ENCODE data around the gene C14orf132.

DNA sequence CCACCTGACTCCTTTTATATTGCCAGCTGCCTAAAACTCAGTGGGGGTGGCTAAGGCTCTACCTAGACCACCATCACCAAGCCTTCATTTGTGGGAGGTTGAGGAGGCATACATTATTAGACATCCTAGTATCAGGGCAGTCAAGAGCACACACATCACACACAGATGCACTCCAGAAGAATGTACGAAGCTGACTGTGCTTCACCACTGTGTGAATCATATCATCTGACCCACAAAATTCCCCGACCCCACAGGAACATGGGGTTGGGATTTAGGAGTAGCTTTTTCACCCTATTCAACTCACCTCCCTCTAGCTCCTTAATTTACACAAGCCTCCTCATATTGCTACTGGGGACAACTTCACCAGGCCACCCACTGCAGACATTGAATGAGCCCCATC, 100.7 kb downstream of the C14orf132 start:
- no peak for TF ChIP-seq POLR2A (IDR thresholded peaks at IDR 0.05)
- TF ChIP-seq, protein P1, sequence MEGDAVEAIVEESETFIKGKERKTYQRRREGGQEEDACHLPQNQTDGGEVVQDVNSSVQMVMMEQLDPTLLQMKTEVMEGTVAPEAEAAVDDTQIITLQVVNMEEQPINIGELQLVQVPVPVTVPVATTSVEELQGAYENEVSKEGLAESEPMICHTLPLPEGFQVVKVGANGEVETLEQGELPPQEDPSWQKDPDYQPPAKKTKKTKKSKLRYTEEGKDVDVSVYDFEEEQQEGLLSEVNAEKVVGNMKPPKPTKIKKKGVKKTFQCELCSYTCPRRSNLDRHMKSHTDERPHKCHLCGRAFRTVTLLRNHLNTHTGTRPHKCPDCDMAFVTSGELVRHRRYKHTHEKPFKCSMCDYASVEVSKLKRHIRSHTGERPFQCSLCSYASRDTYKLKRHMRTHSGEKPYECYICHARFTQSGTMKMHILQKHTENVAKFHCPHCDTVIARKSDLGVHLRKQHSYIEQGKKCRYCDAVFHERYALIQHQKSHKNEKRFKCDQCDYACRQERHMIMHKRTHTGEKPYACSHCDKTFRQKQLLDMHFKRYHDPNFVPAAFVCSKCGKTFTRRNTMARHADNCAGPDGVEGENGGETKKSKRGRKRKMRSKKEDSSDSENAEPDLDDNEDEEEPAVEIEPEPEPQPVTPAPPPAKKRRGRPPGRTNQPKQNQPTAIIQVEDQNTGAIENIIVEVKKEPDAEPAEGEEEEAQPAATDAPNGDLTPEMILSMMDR (IDR thresholded peaks at IDR 0.05), result no peak
- no peak for TF ChIP-seq POLR2AphosphoS5 (IDR thresholded peaks at IDR 0.05)
- TF ChIP-seq EP300 (IDR thresholded peaks at IDR 0.05), result no peak
